Omental fat pad (tissue), 4 donors: Measurements from ENCODE around the gene LRRC72. TPM values are rescaled to one million over a fixed set of nuclear protein-coding genes. Genes with fewer than 3 reads are reported as not detected.

Experiments
- ATAC-seq: fragments of 150-250 bp; one replicate; pipeline ENCODE4 v1.9.1; 2016; ENCODE audit warnings: mild to moderate bottlenecking, moderate library complexity; ENCODE audit not compliant: low FRiP score
- DNase-seq: peaks from one replicate; pipeline ENCODE4 v3.0.0-alpha.2; 2019; ENCODE audit warnings: low spot score
- CTCF ChIP-seq, 3 donors: fragments of 450-650 bp; IDR thresholded peaks; one replicate each; pipeline ENCODE4 v1.5.1; 2016 to 2017; ENCODE audit warnings: antibody characterized with exemption in 3 of 3, mild to moderate bottlenecking in 3 of 3, moderate library complexity in 2 of 3
- total RNA-seq, 4 donors: library from RNA; depleted of rRNA; stranded (reverse); fragments of >200 nt; gene quantifications; one replicate each; pipeline ENCODE4 v1.1.0, GENCODE V29; 2016

Gene LRRC72
- total RNA-seq, result not detected

DNA sequence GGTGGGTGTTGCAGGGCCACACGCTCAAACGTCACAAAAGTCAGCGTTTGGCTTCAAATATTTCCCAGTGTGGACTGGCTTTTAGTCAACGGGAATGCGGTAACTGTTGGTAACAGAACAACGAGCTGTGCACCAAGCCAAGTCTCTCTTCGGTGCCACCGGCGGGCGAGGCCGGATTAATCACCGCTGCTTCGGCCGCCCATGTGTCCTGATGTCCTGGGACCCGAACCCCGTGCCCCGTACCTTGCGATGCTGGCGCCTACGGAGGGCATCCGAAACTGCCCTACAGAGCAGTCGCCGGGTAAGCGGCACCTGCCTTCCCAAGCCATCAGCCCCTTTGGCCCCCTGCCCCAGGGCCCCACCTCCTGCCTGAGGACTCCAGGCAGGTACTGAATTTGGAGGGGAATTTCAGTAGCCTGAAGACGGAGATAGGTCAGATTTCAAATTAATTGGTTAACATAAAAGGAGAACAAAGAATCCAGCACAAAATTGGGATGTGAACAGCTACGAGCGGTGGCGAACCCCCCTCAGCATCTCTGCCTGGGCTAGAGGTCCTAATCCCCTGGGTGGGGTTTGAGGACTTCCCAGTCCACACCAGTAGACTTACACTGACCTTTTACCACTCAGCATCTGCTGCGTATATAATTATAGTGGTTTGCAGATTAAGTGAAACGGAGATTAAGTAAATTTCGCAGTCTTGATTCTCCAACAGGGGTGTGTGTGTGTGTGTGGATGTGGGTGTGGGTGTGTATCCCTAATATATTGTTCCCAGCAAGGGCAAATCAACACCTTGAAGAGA is at the start of gene LRRC72:
TSS of gene LRRC72 (plus strand) at position 84 of the 799 bp plus-strand sequence. CDS start at position 212, 128 bp downstream.
- DNase-seq (no peak), ATAC-seq (no peak)
- no peak for TF ChIP-seq CTCF (IDR thresholded peaks at IDR 0.05)

- no peak for TF ChIP-seq CTCF (IDR thresholded peaks at IDR 0.05)
- ATAC-seq, result no peak
- no peak for DNase-seq
Observed at GRCh38 chr7:16479161-16479560, 47.5 kb upstream of the LRRC72 start.

- ATAC-seq (no peak), DNase-seq (no peak)
- TF ChIP-seq CTCF (IDR thresholded peaks at IDR 0.05), result no peak
Observed at GRCh38 chr7:16479591-16479990, 47.0 kb upstream of the LRRC72 start.

GRCh38 chr7:16484453-16485158 is 42.0 kb upstream of the LRRC72 start:
- ATAC-seq (no peak), DNase-seq (no peak)
- no peak for TF ChIP-seq CTCF (IDR thresholded peaks at IDR 0.05)

- DNase-seq (no peak), ATAC-seq (no peak)
- no peak for TF ChIP-seq CTCF (IDR thresholded peaks at IDR 0.05)
Observed at GRCh38 chr7:16491148-16491547, 35.5 kb upstream of the LRRC72 start.

DNA sequence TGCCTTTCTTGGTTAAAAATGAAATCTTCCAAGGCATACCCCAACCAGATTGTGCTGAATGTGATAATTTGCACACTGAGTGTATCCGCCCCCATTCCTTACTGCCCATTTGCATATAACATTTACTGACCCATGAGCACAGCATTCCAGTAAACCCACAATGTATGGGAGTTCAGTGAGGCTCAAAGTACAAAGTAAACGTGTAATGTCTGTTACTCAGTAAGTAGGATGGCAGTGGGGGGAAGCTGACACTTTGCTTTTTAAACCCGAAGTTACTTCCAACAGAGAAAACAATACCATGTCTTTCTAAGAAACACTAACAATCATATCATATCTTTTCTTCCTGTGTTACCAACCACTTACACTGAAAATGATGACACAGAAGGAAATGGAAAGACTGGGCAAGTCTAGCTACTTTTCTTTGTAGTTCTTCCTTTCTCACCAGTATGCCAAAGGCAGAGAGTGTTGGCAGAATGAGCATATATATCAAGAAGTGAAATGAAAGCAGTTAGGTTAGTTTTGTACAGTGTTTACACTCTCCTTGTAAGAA is 34.0 kb upstream of the LRRC72 start:
- DNase-seq (no peak), ATAC-seq (no peak)
- no peak for TF ChIP-seq CTCF (IDR thresholded peaks at IDR 0.05)
